GM12878 (cell line): ENCODE results near the gene ARFRP1. TPM values are rescaled to one million over a fixed set of nuclear protein-coding genes. Genes with fewer than 3 reads are reported as not detected.
A peak's percentile ranks its signal among the peaks of the same experiment; 100 is the strongest.

Source experiments
- ATAC-seq: fragments of 200-7000 bp; cut with Tn5 transposase; 3 replicates; pipeline ENCODE4 v1.9.1; 2020; ENCODE audit warnings: mild to moderate bottlenecking, moderate library complexity
- BruUV-seq: library from RNA; stranded (reverse); fragments of 400-500 nt; replicated peaks from 2 replicates; lab custom pipeline; 2021; lab: Mats Ljungman, UMichigan
- CTCF ChIA-PET: fragments of 300-600 bp; sonication (Branson Sonifier 250); formaldehyde crosslinking; extraction: SDS; loops from one replicate; lab custom pipeline; 2021; ENCODE audit warnings: inconsistent platforms; lab: Yijun Ruan, JAX
- POLR2A ChIA-PET: fragments of 350-600 bp; formaldehyde crosslinking; extraction: SDS; loops from one replicate; lab custom pipeline; 2021; ENCODE audit warnings: inconsistent platforms; lab: Charles Lee
- RAD21 ChIA-PET: fragments of 300-600 bp; sonication (Branson Sonifier 250); formaldehyde crosslinking; loops from one replicate; lab custom pipeline; 2023; ENCODE audit warnings: antibody characterized with exemption; ENCODE audit not compliant: unreplicated experiment; lab: Charles Lee
- SMC1A ChIA-PET: fragments of 300-600 bp; sonication (Branson Sonifier 250); formaldehyde crosslinking; loops from one replicate; lab custom pipeline; 2023; ENCODE audit not compliant: unreplicated experiment, uncharacterized antibody; lab: Charles Lee
- DNase-seq: peaks from one replicate; pipeline ENCODE4 v3.0.0-alpha.2; 2011; ENCODE audit warnings: low read depth, low spot score
- FAIRE-seq: peaks from 3 replicates; lab custom pipeline; 2011; peaks lifted over from hg19 to GRCh38; lab: Jason Lieb, UNC
- H2AFZ ChIP-seq: 2 replicates; pipeline ENCODE4 v1.6.0; 2011; ENCODE audit warnings: low read depth, low read length, control low read depth; ENCODE audit not compliant: control insufficient read depth
- H3K27ac ChIP-seq: 2 replicates; pipeline ENCODE4 v1.5.1; 2011; ENCODE audit warnings: control low read depth; ENCODE audit not compliant: control insufficient read depth, insufficient read depth
- H3K27me3 ChIP-seq, 2 experiments: replicated peaks in 1 of 2; 2 replicates each; pipeline versions ENCODE4 v1.6.0 to v1.6.1; 2011; ENCODE audit warnings: low read length in 1 of 2; ENCODE audit not compliant: control insufficient read depth in 2 of 2, insufficient read depth in 2 of 2
- H3K36me3 ChIP-seq, 2 experiments: 2 replicates each; pipeline ENCODE4 v1.5.1; 2011; ENCODE audit warnings: low read length in 1 of 2; ENCODE audit not compliant: control insufficient read depth in 2 of 2, insufficient read depth in 2 of 2
- H3K4me1 ChIP-seq: 2 replicates; pipeline ENCODE4 v1.6.1; 2011; ENCODE audit warnings: mild to moderate bottlenecking, low read length, moderate library complexity, mixed read lengths; ENCODE audit not compliant: control insufficient read depth, insufficient read depth
- H3K4me2 ChIP-seq: 2 replicates; pipeline ENCODE4 v1.6.0; 2011; ENCODE audit warnings: control low read depth; ENCODE audit not compliant: control insufficient read depth, insufficient read depth
- H3K4me3 ChIP-seq: fragments of 200-600 bp; sonication (generic); 2 replicates; pipeline ENCODE4 v1.5.1; 2016
- H3K79me2 ChIP-seq: 2 replicates; pipeline ENCODE4 v1.6.0; 2011; ENCODE audit warnings: low read length; ENCODE audit not compliant: control insufficient read depth, insufficient read depth
- H3K9ac ChIP-seq: 2 replicates; pipeline ENCODE4 v1.8.0; 2011; ENCODE audit warnings: low read length, control low read depth, mixed read lengths; ENCODE audit not compliant: control insufficient read depth, insufficient read depth
- H3K9me3 ChIP-seq: replicated peaks from 3 replicates; pipeline ENCODE4 v1.5.1; 2011; ENCODE audit warnings: mild to moderate bottlenecking, low read length; ENCODE audit not compliant: control insufficient read depth, insufficient read depth
- H4K20me1 ChIP-seq: 2 replicates; pipeline ENCODE4 v1.6.0; 2011; ENCODE audit not compliant: control insufficient read depth, insufficient read depth
- ATF7 ChIP-seq: fragments of 450-650 bp; IDR thresholded peaks from 2 replicates; pipeline ENCODE4 v1.6.1; 2016; ENCODE audit warnings: low read depth, mild to moderate bottlenecking
- DPF2 ChIP-seq: fragments of 450-650 bp; IDR thresholded peaks from 2 replicates; pipeline ENCODE4 v1.6.1; 2017; ENCODE audit warnings: mild to moderate bottlenecking
- EGR1 ChIP-seq, 2 experiments: IDR thresholded peaks; 1 replicate in 1 of 2; 2 replicates in 1 of 2; pipeline ENCODE4 v1.6.1; 2011 to 2012; ENCODE audit warnings: low read depth in 2 of 2, low read length in 2 of 2, borderline replicate concordance in 1 of 2, mild to moderate bottlenecking in 1 of 2, moderate library complexity in 1 of 2
- NFYB ChIP-seq: IDR thresholded peaks from 2 replicates; pipeline ENCODE4 v1.6.1; 2011; ENCODE audit warnings: low read depth, mild to moderate bottlenecking, low read length, improper control_type of control experiment, moderate library complexity; ENCODE audit not compliant: insufficient read depth
- PAX8 ChIP-seq: fragments of 450-650 bp; IDR thresholded peaks from 2 replicates; pipeline ENCODE4 v1.6.1; 2017; ENCODE audit warnings: mild to moderate bottlenecking, moderate library complexity
- POLR2A ChIP-seq: IDR thresholded peaks from 2 replicates; pipeline ENCODE4 v1.6.1; 2011; ENCODE audit warnings: low read depth, mild to moderate bottlenecking, low read length
- STAT1 ChIP-seq: fragments of 450-650 bp; conservative IDR thresholded peaks from 2 replicates; pipeline ENCODE4 v1.6.1; 2014; ENCODE audit warnings: antibody characterized with exemption, mild to moderate bottlenecking
- ZNF24 ChIP-seq: fragments of 450-650 bp; IDR thresholded peaks from 2 replicates; pipeline ENCODE4 v1.6.1; 2017; ENCODE audit warnings: antibody characterized with exemption, mild to moderate bottlenecking
- WGBS: methylation state at CpG from one replicate; pipeline ENCODE4 v1.1.6; 2016; ENCODE audit warnings: low lambda C conversion rate; ENCODE audit not compliant: insufficient replicate concordance, insufficient coverage; ENCODE audit errors: missing lambda C conversion rate; 5-methylcytosine and 5-hydroxymethylcytosine counted together
- in situ Hi-C: fragments of 300-500 bp; cut with MboI; formaldehyde crosslinking; loops from 9 replicates; pipeline ENCODE4 v1.14.3; 2018; ENCODE audit warnings: mixed read lengths
- intact Hi-C: fragments of 100-400 bp; cut with micrococcal nuclease; formaldehyde crosslinking; loops from one replicate; pipeline ENCODE4 v1.14.2; 2022; ENCODE audit not compliant: unreplicated experiment
- polyA plus RNA-seq, 11 experiments: library from polyadenylated mRNA; depleted of rRNA in 4 of 11; unstranded in 6 of 11; stranded (reverse) in 5 of 11; fragments of >200 nt; fragmentation: Nextera tagmentation in 4 of 11; fragmentation: Illumina TruSeq in 1 of 11; extraction: Ambion mirVana in 4 of 11; extraction: Trizol in 1 of 11; gene quantifications; 1 replicate in 1 of 11; 2 replicates in 10 of 11; pipeline versions ENCODE4 v1.2.1 to v1.2.3, GENCODE V29; 2011 to 2016; ENCODE audit warnings: inconsistent platforms in 2 of 11, missing spikeins in 2 of 11, low read depth in 1 of 11
- total RNA-seq, 4 experiments: library from RNA; depleted of rRNA in 3 of 4; stranded (reverse); fragments of >200 nt in 3 of 4; fragmentation: Illumina TruSeq in 1 of 4; extraction: Trizol in 1 of 4; gene quantifications; 2 replicates each; pipeline versions ENCODE4 v1.2.1 to v1.2.3, GENCODE V29; 2013 to 2021
- TF ChIP-seq, protein P1 (sequence below): fragments of 450-650 bp; formaldehyde crosslinking; IDR thresholded peaks from 2 replicates; pipeline ENCODE4 v1.5.0; 2022; ENCODE audit warnings: mild to moderate bottlenecking, missing genetic modification characterization
- TF ChIP-seq, protein P2 (sequence below): fragments of 450-650 bp; IDR thresholded peaks from 2 replicates; pipeline ENCODE4 v1.6.1; 2018; ENCODE audit warnings: borderline replicate concordance, mild to moderate bottlenecking; ENCODE audit not compliant: partially characterized antibody

The ARFRP1 gene
- total and polyA plus RNA-seq, 10 of the 15 experiments (the other 5 are each of a cell fraction or from before 2014, with no cell fraction given): 0.37 to 71.7 (median 34.6) TPM

DNA sequence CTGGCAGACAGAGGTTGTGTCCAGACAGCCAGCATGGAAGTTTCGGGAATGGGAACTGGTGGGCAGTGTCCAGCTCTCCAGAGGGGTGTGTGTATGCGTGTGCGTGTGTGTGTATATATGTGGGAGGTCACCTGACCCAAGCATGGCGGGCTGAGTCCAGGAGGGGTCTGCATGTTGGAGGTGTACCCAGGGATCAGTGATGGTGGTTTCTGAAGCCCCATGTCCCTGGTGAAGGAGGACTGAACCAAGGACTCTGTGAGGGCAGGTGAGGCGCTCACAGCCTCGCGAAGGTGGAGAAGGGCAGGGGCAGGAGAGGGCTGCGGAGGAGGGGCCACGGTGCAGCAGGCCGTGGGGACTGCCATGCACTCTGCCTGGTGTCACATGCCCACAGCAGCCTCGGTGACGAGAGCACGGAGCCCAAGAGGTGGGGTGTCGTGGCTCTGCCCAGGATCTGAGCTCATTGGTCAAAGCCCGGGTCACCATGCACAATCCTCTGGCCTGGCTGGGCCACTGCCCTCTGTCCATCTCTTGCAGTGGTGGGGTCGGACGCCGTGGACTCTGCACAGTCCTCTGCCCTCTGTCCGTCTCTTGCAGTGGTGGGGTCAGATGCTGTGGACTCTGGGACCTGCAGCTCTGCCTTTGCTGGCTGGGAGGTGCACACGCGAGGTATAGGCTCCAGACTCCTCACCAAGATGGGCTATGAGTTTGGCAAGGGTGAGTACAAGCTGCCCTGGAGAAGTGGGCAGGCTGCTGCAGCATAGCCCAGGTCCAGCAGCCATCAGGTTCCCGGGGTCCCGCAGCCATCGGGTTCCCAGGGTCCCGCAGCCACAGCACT, 26.6 kb upstream of the ARFRP1 start:
- ChIA-PET SMC1A (no interaction called here), POLR2A (no interaction called here), CTCF (interaction anchor here (1.5 kb wide), 1 partner anchor 26 kb away, joined by 4 read pairs; the partner anchor contains the start of genes ARFRP1 and ZGPAT), RAD21 (interaction anchor here (1.2 kb wide), 1 partner anchor 36 kb away, joined by 3 read pairs; no protein-coding TSS in a partner anchor)
- Histone ChIP-seq H3K27ac (no peak overlapping the region), H3K27me3 (no peaks in the 10 kb centered on the region), H3K36me3 (peaks cover 11 to 27% of the 10 kb centered on the region in 2 experiments; a peak in 3 of 4 replicates), H4K20me1 (no peaks in the 10 kb centered on the region), H3K4me3 (no peak overlapping the region), H3K9me3 (0 out of 3 replicates have a peak, but pooled peaks cover 1% of the 10 kb centered on the region), H3K9ac (no peak overlapping the region), H2AFZ (no peak overlapping the region), H3K79me2 (peaks cover 33% of the 10 kb centered on the region), H3K4me1 (peaks cover 53% of the 10 kb centered on the region), H3K4me2 (no peak overlapping the region)
- in situ Hi-C loops (no loop called here), intact Hi-C loops (no loop called here)
- TF ChIP-seq POLR2A (peak; percentile 11; the same call in 1 of the 2 replicates), ZNF24 (no peak)
- WGBS: 96% methylated on average over 25 of the region's 25 CpGs
- BruUV-seq: no TSS peak
- DNase-seq (no peak), FAIRE-seq (no peak), ATAC-seq (no peak)

GRCh38 chr20:63733579-63734081, 25.9 kb upstream of the ARFRP1 start:
- H3K27ac ChIP-seq: no peak overlapping the region
- H3K9me3 ChIP-seq: 0 out of 3 replicates have a peak, but pooled peaks cover 1% of the 10 kb centered on the region
- H3K4me1 ChIP-seq: peaks cover 55% of the 10 kb centered on the region
- peaks cover 33% of the 10 kb centered on the region for H3K79me2 ChIP-seq
- in situ Hi-C loops (no loop called here), intact Hi-C loops (no loop called here)
- DNase-seq: no peak
- FAIRE-seq: no peak
- H3K27me3 ChIP-seq: no peaks in the 10 kb centered on the region
- ChIA-PET RAD21 (interaction anchor here (1.2 kb wide), 1 partner anchor 35 kb away, joined by 3 read pairs; no protein-coding TSS in a partner anchor), POLR2A (no interaction called here), SMC1A (no interaction called here), CTCF (interaction anchor here (1.5 kb wide), 1 partner anchor 26 kb away, joined by 4 read pairs; the partner anchor contains the start of genes ARFRP1 and ZGPAT)
- TF ChIP-seq, protein P1, sequence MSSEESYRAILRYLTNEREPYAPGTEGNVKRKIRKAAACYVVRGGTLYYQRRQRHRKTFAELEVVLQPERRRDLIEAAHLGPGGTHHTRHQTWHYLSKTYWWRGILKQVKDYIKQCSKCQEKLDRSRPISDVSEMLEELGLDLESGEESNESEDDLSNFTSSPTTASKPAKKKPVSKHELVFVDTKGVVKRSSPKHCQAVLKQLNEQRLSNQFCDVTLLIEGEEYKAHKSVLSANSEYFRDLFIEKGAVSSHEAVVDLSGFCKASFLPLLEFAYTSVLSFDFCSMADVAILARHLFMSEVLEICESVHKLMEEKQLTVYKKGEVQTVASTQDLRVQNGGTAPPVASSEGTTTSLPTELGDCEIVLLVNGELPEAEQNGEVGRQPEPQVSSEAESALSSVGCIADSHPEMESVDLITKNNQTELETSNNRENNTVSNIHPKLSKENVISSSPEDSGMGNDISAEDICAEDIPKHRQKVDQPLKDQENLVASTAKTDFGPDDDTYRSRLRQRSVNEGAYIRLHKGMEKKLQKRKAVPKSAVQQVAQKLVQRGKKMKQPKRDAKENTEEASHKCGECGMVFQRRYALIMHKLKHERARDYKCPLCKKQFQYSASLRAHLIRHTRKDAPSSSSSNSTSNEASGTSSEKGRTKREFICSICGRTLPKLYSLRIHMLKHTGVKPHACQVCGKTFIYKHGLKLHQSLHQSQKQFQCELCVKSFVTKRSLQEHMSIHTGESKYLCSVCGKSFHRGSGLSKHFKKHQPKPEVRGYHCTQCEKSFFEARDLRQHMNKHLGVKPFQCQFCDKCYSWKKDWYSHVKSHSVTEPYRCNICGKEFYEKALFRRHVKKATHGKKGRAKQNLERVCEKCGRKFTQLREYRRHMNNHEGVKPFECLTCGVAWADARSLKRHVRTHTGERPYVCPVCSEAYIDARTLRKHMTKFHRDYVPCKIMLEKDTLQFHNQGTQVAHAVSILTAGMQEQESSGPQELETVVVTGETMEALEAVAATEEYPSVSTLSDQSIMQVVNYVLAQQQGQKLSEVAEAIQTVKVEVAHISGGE (CRISPR knock-in tag): no peak
- TF ChIP-seq STAT1 (no peak), DPF2 (no peak), PAX8 (no peak), NFYB (no peak), ATF7 (no peak), EGR1 (IDR thresholded peaks at IDR 0.05; ENCODE audit: borderline replicate concordance in 1 of 2, low read depth in 2 of 2, low read length in 2 of 2) (no peak)
- TF ChIP-seq, protein P2, sequence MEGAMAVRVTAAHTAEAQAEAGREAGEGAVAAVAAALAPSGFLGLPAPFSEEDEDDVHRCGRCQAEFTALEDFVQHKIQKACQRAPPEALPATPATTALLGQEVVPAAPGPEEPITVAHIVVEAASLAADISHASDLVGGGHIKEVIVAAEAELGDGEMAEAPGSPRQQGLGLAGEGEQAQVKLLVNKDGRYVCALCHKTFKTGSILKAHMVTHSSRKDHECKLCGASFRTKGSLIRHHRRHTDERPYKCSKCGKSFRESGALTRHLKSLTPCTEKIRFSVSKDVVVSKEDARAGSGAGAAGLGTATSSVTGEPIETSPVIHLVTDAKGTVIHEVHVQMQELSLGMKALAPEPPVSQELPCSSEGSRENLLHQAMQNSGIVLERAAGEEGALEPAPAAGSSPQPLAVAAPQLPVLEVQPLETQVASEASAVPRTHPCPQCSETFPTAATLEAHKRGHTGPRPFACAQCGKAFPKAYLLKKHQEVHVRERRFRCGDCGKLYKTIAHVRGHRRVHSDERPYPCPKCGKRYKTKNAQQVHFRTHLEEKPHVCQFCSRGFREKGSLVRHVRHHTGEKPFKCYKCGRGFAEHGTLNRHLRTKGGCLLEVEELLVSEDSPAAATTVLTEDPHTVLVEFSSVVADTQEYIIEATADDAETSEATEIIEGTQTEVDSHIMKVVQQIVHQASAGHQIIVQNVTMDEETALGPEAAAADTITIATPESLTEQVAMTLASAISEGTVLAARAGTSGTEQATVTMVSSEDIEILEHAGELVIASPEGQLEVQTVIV: no peak
- H3K4me2 ChIP-seq: no peak overlapping the region
- H3K4me3 ChIP-seq: no peak overlapping the region
- no peaks in the 10 kb centered on the region for H4K20me1 ChIP-seq
- BruUV-seq: no TSS peak
- 86% methylated on average over 18 of the region's 18 CpGs for WGBS
- no peak for ATAC-seq
- no peak overlapping the region for H2AFZ ChIP-seq
- no peak overlapping the region for H3K9ac ChIP-seq
- H3K36me3 ChIP-seq: peaks cover 11 to 27% of the 10 kb centered on the region in 2 experiments; a peak in 3 of 4 replicates
